Activated CD4-positive, alpha-beta T cell treated with anti-CD3 and anti-CD28 coated beads for 24 hours (primary cell): Measurements from ENCODE around the gene MYOM3.

ENCODE experiments used
- DNase-seq, 2 donors: peaks; one replicate each; pipeline ENCODE4 v3.0.0-alpha.2; 2020; ENCODE audit warnings: low read depth in 2 of 2

Gene MYOM3

GRCh38 chr1:24096009-24096738 is 15.8 kb downstream of the MYOM3 start:
- no peak for DNase-seq

GRCh38 chr1:24095140-24095859 is 16.6 kb downstream of the MYOM3 start:
- no peak for DNase-seq

GRCh38 chr1:24094554-24094953 is 17.4 kb downstream of the MYOM3 start:
- no peak for DNase-seq

- DNase-seq, result no peak
Measured at GRCh38 chr1:24093732-24094131, 18.2 kb downstream of the MYOM3 start.

- no peak for DNase-seq
Measured at GRCh38 chr1:24092979-24093378, 19.0 kb downstream of the MYOM3 start.

- no peak for DNase-seq
Measured at GRCh38 chr1:24091971-24092482, 19.9 kb downstream of the MYOM3 start.

GRCh38 chr1:24090736-24091135 is 21.2 kb downstream of the MYOM3 start:
- DNase-seq, result no peak

- DNase-seq, result no peak
Measured at GRCh38 chr1:24089743-24090555, 22.0 kb downstream of the MYOM3 start.

- no peak for DNase-seq
Measured at GRCh38 chr1:24089027-24089742, 22.8 kb downstream of the MYOM3 start.

- DNase-seq, result no peak
Measured at GRCh38 chr1:24086466-24086865, 25.5 kb downstream of the MYOM3 start.

GRCh38 chr1:24085546-24085945 is 26.4 kb downstream of the MYOM3 start:
- DNase-seq, result no peak

GRCh38 chr1:24085007-24085406 is 26.9 kb downstream of the MYOM3 start:
- DNase-seq, result no peak

- no peak for DNase-seq
Measured at GRCh38 chr1:24084050-24084449, 27.9 kb downstream of the MYOM3 start.

GRCh38 chr1:24082372-24082771 is 29.6 kb downstream of the MYOM3 start:
- DNase-seq, result no peak

- DNase-seq, result no peak
Measured at GRCh38 chr1:24081190-24081589, 30.7 kb downstream of the MYOM3 start.

GRCh38 chr1:24080131-24080530 is 31.8 kb downstream of the MYOM3 start:
- no peak for DNase-seq

GRCh38 chr1:24077278-24077978 is 34.5 kb downstream of the MYOM3 start:
- DNase-seq, result no peak

- no peak for DNase-seq
Measured at GRCh38 chr1:24075946-24076345, 36.0 kb downstream of the MYOM3 start.

GRCh38 chr1:24075590-24075854 is 36.4 kb downstream of the MYOM3 start:
- no peak for DNase-seq

GRCh38 chr1:24074817-24075589 is 36.9 kb downstream of the MYOM3 start:
- no peak for DNase-seq

- no peak for DNase-seq
Measured at GRCh38 chr1:24074196-24074595, 37.7 kb downstream of the MYOM3 start.
